Activated CD8-positive, alpha-beta memory T cell treated with anti-CD3 and anti-CD28 coated beads, Interleukin-2, amount 50 U/mL, for 24 hours (primary cell): Measurements from ENCODE around the gene CLASP1.

ENCODE experiments used
- DNase-seq: peaks from one replicate; pipeline ENCODE4 v3.0.0-alpha.2; 2020; ENCODE audit errors: extremely low read depth

Gene CLASP1

DNA sequence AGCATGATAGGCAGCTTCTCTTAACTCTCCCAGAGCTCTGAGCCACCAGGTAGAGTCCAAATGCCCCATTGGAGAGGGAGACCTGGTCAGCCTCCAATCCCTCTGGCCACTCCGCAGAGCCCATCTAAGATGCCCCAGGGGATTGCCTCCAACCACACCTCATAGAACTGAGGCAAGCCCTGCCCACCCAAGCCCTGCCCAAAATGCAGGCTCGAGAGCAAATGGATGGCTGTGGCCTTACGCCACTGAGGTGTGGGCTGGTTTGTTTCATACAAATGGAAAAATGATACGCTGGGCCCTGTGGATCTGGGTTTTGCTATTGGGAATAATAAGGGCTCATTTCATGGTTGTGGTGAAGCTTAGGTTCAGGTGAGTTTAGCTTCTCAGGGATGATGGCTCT, 361.3 kb downstream of the CLASP1 start:
- DNase-seq: no peak
